ENCODE data around the gene SIPA1.

The SIPA1 gene

DNA sequence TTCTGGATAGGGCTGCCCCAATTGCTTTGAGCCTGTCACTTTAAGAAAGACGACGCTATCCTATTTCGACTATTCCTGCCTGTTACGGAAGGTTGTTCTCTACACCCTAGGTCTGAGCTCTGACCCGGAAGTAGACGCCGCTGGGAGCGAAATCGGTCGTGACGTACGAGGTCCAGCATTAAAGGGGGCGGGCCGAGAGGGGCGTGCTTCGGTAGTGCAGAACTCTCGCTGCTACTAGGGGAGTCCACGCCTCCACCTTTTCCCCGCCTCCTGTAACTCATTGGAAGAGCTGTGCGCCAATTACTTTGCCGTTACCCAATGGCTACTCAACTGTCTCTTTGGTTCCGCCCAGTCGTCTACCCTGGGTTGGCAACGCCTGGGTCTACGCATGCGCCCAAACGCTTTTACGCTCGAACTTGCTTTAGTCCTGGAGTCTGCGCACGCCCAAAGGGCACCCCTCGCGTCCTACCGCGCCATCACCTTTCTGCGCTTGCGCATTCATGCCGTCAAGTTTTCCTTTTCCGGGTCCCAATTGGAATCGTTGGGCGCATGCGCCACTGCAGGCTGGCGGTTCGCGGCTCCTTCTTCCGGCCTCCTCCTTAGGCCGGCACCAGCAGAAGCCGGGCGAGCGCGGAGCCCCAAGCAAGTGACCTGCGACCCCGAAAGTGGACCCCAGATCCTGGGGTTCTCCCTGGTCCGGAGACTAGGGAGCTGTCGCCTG, 22.5 kb upstream of the SIPA1 start, which contains the start of gene PCNX3:
PCNX3 (plus strand) TSS at position 548 of the 721 bp plus-strand sequence. CDS start 536 bp downstream, outside the sequence.
- DNase-seq (ENCODE audit: low read depth in 2 of 2): peak; percentile 100

DNA sequence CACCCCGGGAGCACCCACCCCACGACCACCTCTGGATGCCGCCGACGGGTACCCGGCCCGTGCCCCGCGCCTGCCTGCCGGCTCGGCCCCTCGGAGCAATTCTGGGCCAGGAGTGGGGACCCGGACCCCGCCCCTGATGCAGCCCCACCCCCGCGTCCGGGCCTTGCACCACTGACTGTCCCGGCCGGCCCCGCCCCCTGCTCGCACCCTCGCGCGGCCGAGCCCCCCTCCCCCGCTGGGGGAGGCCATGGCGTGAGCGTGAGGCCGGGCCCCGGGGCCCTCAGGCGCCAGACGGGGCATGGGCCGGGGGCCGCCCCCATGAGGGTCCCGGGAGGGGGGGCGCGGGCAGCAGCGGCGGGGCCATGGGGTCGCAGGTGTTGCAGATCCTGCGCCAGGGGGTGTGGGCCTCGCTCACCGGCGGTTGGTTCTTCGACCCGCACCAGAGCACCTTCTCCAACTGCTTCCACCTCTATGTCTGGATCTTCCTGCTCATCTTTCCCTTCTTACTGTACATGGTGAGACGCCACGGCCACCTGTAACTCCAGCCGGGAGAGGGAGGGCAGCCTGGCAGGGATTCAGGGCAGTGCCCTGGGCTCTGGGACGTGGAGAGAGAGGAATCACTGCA, 21.8 kb upstream of the SIPA1 start:
- peak overlapping the region; percentile 74 to 95 for H3K4me3 ChIP-seq (replicated peaks in 1 of 2; ENCODE audit: low read depth in 2 of 2, low read length in 2 of 2)
- TF ChIP-seq, protein P1, sequence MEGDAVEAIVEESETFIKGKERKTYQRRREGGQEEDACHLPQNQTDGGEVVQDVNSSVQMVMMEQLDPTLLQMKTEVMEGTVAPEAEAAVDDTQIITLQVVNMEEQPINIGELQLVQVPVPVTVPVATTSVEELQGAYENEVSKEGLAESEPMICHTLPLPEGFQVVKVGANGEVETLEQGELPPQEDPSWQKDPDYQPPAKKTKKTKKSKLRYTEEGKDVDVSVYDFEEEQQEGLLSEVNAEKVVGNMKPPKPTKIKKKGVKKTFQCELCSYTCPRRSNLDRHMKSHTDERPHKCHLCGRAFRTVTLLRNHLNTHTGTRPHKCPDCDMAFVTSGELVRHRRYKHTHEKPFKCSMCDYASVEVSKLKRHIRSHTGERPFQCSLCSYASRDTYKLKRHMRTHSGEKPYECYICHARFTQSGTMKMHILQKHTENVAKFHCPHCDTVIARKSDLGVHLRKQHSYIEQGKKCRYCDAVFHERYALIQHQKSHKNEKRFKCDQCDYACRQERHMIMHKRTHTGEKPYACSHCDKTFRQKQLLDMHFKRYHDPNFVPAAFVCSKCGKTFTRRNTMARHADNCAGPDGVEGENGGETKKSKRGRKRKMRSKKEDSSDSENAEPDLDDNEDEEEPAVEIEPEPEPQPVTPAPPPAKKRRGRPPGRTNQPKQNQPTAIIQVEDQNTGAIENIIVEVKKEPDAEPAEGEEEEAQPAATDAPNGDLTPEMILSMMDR (IDR thresholded peaks at IDR 0.05; ENCODE audit: low read depth, low read length): no peak
- peak; percentile 17 to 27 for DNase-seq (ENCODE audit: low read depth in 2 of 2)

More for the DNA sequence above, 22.5 kb upstream of the SIPA1 start, which contains the start of gene PCNX3:
- TF ChIP-seq, protein P1 (IDR thresholded peaks at IDR 0.05; ENCODE audit: low read depth, low read length): no peak
- peak within 1 kb of the TSS; percentile 81 to 95 for H3K4me3 ChIP-seq (replicated peaks in 1 of 2; ENCODE audit: low read depth in 2 of 2, low read length in 2 of 2)

DNA sequence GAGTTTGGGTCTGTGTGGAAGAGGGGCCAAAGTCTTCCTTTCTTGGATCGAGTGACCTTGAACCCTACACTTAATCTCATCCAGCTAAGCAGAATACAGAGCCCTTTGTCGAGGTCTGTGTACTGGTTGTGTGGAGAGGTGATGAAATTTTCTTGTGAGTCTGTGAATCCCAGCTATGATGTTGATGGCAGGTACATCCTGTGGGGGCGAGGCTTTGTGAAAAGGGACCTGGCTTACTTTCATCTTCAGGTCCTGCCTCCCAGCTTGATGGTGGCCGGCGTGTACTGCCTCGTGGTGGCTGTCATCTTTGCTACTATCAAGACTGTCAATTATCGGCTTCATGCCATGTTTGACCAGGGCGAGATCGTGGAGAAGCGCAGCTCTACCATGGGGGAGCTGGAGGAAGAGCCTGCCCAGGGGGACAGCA, 21.3 kb upstream of the SIPA1 start:
- no peak for DNase-seq (ENCODE audit: low read depth in 2 of 2)
- H3K4me3 ChIP-seq (replicated peaks in 1 of 2; ENCODE audit: low read depth in 2 of 2, low read length in 2 of 2): peak overlapping the region; percentile 74 to 95
- TF ChIP-seq, protein P1 (IDR thresholded peaks at IDR 0.05; ENCODE audit: low read depth, low read length): no peak

DNA sequence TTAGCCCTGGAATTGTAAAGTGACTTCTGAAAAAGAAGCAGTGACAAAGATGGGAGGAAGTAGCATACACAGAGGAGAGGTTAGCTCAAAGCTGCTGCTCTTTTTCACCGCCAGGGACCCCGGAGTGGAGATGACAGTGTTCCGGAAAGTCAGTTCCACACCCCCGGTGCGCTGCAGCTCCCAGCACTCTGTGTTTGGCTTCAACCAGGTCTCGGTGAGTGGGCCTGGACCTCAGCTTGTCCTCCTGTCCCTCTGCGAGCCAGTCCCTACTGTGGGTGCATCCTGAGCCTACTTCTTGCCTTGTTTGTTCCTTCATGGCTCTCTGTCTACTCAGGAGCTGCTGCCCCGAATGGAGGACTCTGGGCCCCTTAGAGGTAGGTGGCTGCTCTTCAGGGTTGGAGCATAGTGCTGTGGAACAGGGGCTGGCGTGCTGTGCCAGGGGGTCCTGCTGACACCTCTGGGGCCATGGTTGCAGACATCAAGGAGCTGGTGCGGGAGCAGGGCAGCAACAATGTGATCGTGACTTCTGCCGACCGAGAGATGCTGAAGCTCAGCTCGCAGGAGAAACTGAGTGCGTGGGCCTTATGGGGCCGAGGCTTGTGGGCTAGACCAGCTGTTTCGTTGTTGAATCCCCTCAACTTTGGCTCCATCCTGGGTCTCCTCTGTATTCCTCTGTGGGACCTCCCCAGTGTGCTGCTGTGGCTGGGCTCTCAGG, 20.6 kb upstream of the SIPA1 start:
- no peak for DNase-seq (ENCODE audit: low read depth in 2 of 2)
- H3K4me3 ChIP-seq (replicated peaks in 1 of 2; ENCODE audit: low read depth in 2 of 2, low read length in 2 of 2): peak overlapping the region in 1 of 2 donors; percentile 95
- TF ChIP-seq, protein P1 (IDR thresholded peaks at IDR 0.05; ENCODE audit: low read depth, low read length): no peak

DNA sequence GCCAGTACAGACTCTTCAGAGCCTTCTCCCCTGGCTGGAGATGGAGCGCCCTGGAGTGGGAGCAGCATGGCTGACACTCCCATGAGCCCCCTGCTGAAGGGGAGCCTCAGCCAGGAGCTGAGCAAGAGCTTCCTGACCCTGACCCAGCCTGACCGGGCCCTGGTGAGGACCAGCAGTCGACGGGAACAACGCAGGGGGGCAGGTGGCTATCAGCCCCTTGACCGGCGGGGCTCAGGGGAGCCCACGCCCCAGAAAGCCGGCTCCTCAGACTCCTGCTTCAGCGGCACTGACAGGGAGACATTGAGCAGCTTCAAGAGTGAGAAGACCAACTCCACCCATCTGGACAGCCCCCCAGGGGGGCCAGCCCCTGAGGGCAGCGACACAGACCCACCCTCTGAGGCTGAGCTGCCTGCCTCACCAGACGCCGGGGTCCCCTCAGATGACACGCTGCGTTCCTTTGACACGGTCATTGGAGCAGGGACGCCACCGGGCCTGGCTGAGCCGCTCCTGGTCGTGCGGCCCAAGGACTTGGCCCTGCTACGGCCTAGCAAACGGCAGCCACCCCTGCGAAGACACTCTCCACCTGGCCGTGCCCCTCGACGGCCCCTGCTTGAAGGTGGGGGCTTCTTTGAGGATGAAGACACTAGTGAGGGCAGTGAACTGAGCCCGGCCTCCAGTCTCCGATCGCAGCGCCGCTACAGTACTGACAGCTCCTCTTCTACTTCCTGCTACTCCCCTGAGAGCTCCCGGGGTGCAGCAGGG, 19.7 kb upstream of the SIPA1 start:
- DNase-seq (ENCODE audit: low read depth in 2 of 2): no peak
- TF ChIP-seq, protein P1 (IDR thresholded peaks at IDR 0.05; ENCODE audit: low read depth, low read length): no peak
- no peak overlapping the region for H3K4me3 ChIP-seq (replicated peaks in 1 of 2; ENCODE audit: low read depth in 2 of 2, low read length in 2 of 2)

DNA sequence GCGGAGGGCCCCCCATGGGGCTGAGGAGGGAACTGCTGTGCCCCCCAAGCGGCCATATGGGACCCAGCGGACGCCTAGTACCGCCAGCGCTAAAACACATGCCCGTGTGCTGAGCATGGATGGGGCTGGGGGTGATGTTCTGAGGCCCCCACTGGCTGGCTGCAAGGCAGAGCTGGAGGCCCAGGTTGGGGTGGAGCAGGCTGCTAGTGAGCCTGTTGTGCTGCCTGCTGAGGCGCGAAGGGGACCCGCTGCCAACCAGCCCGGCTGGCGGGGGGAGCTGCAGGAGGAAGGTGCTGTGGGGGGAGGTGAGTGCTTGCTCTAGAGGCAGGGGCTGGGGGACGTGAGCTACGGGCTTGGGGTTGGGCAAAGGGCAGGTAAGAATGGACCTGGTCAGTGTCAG, 19.1 kb upstream of the SIPA1 start:
- H3K4me3 ChIP-seq (replicated peaks in 1 of 2; ENCODE audit: low read depth in 2 of 2, low read length in 2 of 2): no peak overlapping the region
- DNase-seq (ENCODE audit: low read depth in 2 of 2): no peak
- TF ChIP-seq, protein P1 (IDR thresholded peaks at IDR 0.05; ENCODE audit: low read depth, low read length): no peak
